Breast epithelium (tissue), 4 donors: ENCODE results near the gene ITGB4. TPM values are rescaled to one million over a fixed set of nuclear protein-coding genes. Genes with fewer than 3 reads are reported as not detected.

ENCODE experiments used
- DNase-seq, 2 donors: peaks; one replicate each; pipeline ENCODE4 v3.0.0-alpha.2; 2019; ENCODE audit warnings: low spot score in 2 of 2
- H3K27ac ChIP-seq, 2 donors: fragments of 200-600 bp; sonication (generic) in 1 of 2; one replicate each; pipeline ENCODE4 v1.5.1; 2016 to 2019; ENCODE audit warnings: mild to moderate bottlenecking in 1 of 2
- H3K27me3 ChIP-seq, 2 donors: fragments of 200-600 bp; sonication (generic) in 1 of 2; one replicate each; pipeline versions ENCODE4 v1.5.1 to v1.6.0; 2017 to 2019; ENCODE audit warnings: control low read depth in 1 of 2, mild to moderate bottlenecking in 1 of 2
- H3K36me3 ChIP-seq: fragments of 200-600 bp; one replicate; pipeline ENCODE4 v1.5.1; 2019
- H3K4me1 ChIP-seq, 2 donors: fragments of 200-600 bp; sonication (generic); one replicate each; pipeline ENCODE4 v1.5.1; 2016 to 2019; ENCODE audit warnings: control low read depth in 1 of 2
- H3K4me3 ChIP-seq, 3 donors: fragments of 200-600 bp; sonication (generic); 1 replicate in 2 of 3; 2 replicates in 1 of 3; pipeline ENCODE4 v1.5.1; 2016 to 2019; ENCODE audit warnings: mild to moderate bottlenecking in 3 of 3, moderate library complexity in 2 of 3
- H3K9me3 ChIP-seq, 2 donors: fragments of 200-600 bp; sonication (generic) in 1 of 2; one replicate each; pipeline ENCODE4 v1.5.1; 2016 to 2019; ENCODE audit warnings: control low read depth in 1 of 2
- CTCF ChIP-seq, 3 donors: fragments of 450-650 bp; IDR thresholded peaks; one replicate each; pipeline ENCODE4 v1.5.1; 2016 to 2017; ENCODE audit warnings: antibody characterized with exemption in 3 of 3, mild to moderate bottlenecking in 3 of 3, moderate library complexity in 3 of 3
- POLR2A ChIP-seq: fragments of 450-650 bp; IDR thresholded peaks from one replicate; pipeline ENCODE4 v1.6.1; 2016; ENCODE audit warnings: antibody characterized with exemption, mild to moderate bottlenecking, moderate library complexity
- POLR2AphosphoS5 ChIP-seq, 3 donors: sonication (generic); formaldehyde crosslinking; IDR thresholded peaks; one replicate each; pipeline ENCODE4 v1.6.1; 2017; ENCODE audit warnings: antibody characterized with exemption in 3 of 3
- intact Hi-C: fragments of 100-400 bp; cut with DNase I; formaldehyde crosslinking; loops from one replicate; pipeline ENCODE4 v1.15.1; 2023; ENCODE audit warnings: low total_unique reads
- total RNA-seq, 3 donors: library from RNA; depleted of rRNA; stranded (reverse); fragments of >200 nt; gene quantifications; one replicate each; pipeline ENCODE4 v1.1.0, GENCODE V29; 2016

The ITGB4 gene
- total RNA-seq, 3 donors from 2014 or later = 9.8 to 125 (median 67.2) TPM

- no peak for TF ChIP-seq POLR2AphosphoS5 (IDR thresholded peaks at IDR 0.05)
- no peak for TF ChIP-seq POLR2A
- no peak for TF ChIP-seq CTCF (IDR thresholded peaks at IDR 0.05)
- H3K27ac ChIP-seq = no peak overlapping the region
- no peaks in the 10 kb centered on the region for H3K36me3 ChIP-seq
- intact Hi-C loops = no loop called here
- H3K4me3 ChIP-seq = no peak overlapping the region
- DNase-seq = peak in 1 of 2 donors; percentile 3
- no peaks in the 10 kb centered on the region for H3K9me3 ChIP-seq
- H3K4me1 ChIP-seq = peaks cover 9 to 18% of the 10 kb centered on the region in 2 donors
- H3K27me3 ChIP-seq = no peaks in the 10 kb centered on the region
Measured at GRCh38 chr17:75806822-75807500, 85.7 kb downstream of the ITGB4 start.

Other genes with a start within 250 kb of the ITGB4 start
- 10 to 100 TPM in 2 of 3 donors, 1 to 10 TPM in 1; 10.0 to 23.3 (median 14.6) TPM for gene CASKIN2, start 205.9 kb upstream of the ITGB4 start, total RNA-seq
- 10 to 100 TPM; 18.4 to 34.7 (median 31.2) TPM for gene TSEN54, start 204.9 kb upstream of the ITGB4 start, total RNA-seq
- gene LLGL2, start 195.8 kb upstream of the ITGB4 start, total RNA-seq = 10 to 100 TPM in 2 of 3 donors, 1 to 10 TPM in 1; 4.6 to 60.2 (median 52.4) TPM
- gene MYO15B, start 133.7 kb upstream of the ITGB4 start, total RNA-seq = 100 to 1,000 TPM in 1 of 3 donors, 10 to 100 TPM in 2; 65.3 to 121 (median 86.6) TPM
- gene SMIM5, start 88.0 kb upstream of the ITGB4 start, total RNA-seq = 1 to 10 TPM in 1 of 3 donors, under 1 TPM in 2; 0.29 to 2.6 (median 0.48) TPM
- 10 to 100 TPM; 10.7 to 22.8 (median 14.1) TPM for gene RECQL5, start 54.3 kb upstream of the ITGB4 start, total RNA-seq
- 10 to 100 TPM; 68.3 to 89.5 (median 86.1) TPM for gene SAP30BP, start 54.1 kb upstream of the ITGB4 start, total RNA-seq
- gene GALK1, start 43.7 kb downstream of the ITGB4 start, total RNA-seq = 10 to 100 TPM; 21.9 to 32.1 (median 24.9) TPM
- 10 to 100 TPM; 18.7 to 43.3 (median 28.5) TPM for gene UNK, start 63.3 kb downstream of the ITGB4 start, total RNA-seq
- gene UNC13D, start 122.9 kb downstream of the ITGB4 start, total RNA-seq = 10 to 100 TPM in 1 of 3 donors, 1 to 10 TPM in 2; 5.6 to 15.5 (median 8.5) TPM
- gene WBP2, start 133.9 kb downstream of the ITGB4 start, total RNA-seq = 10 to 100 TPM; 44.9 to 63.2 (median 62.9) TPM
- 10 to 100 TPM; 15.4 to 26.1 (median 23.3) TPM for gene TRIM47, start 157.1 kb downstream of the ITGB4 start, total RNA-seq
- gene TRIM65, start 175.5 kb downstream of the ITGB4 start, total RNA-seq = 10 to 100 TPM; 16.7 to 28.8 (median 23.3) TPM
- gene MRPL38, start 183.4 kb downstream of the ITGB4 start, total RNA-seq = 10 to 100 TPM; 29.4 to 39.0 (median 36.6) TPM
- gene FBF1, start 219.6 kb downstream of the ITGB4 start, total RNA-seq = 10 to 100 TPM in 2 of 3 donors, 1 to 10 TPM in 1; 7.7 to 18.7 (median 17.7) TPM